Testis (tissue), 3 donors: ENCODE data around the gene ATP1A4. TPM values are rescaled to one million over a fixed set of nuclear protein-coding genes. Genes with fewer than 3 reads are reported as not detected.

ENCODE experiments used
- DNase-seq: peaks from one replicate; pipeline ENCODE4 v3.0.0-alpha.2; 2019
- H3K27ac ChIP-seq, 2 donors: fragments of 200-600 bp; sonication (generic); one replicate each; pipeline ENCODE4 v1.5.1; 2019
- H3K27me3 ChIP-seq: fragments of 200-600 bp; sonication (generic); one replicate; pipeline ENCODE4 v1.5.1; 2019
- H3K36me3 ChIP-seq: fragments of 200-600 bp; sonication (generic); one replicate; pipeline ENCODE4 v1.5.1; 2017; ENCODE audit warnings: low read depth; ENCODE audit errors: missing control alignments
- H3K4me1 ChIP-seq: fragments of 200-600 bp; sonication (generic); one replicate; pipeline ENCODE4 v1.5.1; 2019
- H3K4me3 ChIP-seq, 2 donors: fragments of 200-600 bp; sonication (generic); one replicate each; pipeline ENCODE4 v1.5.1; 2017 to 2019
- H3K9me3 ChIP-seq: fragments of 200-600 bp; sonication (generic); one replicate; pipeline ENCODE4 v1.5.1; 2017
- POLR2A ChIP-seq: fragments of 450-650 bp; IDR thresholded peaks from one replicate; pipeline ENCODE4 v1.6.1; 2017; ENCODE audit warnings: antibody characterized with exemption, mild to moderate bottlenecking, moderate library complexity
- WGBS, 2 donors: methylation state at CpG; one replicate each; pipeline ENCODE4 v1.1.5; 2018; 5-methylcytosine and 5-hydroxymethylcytosine counted together
- intact Hi-C: fragments of 100-400 bp; cut with DNase I; formaldehyde crosslinking; loops from one replicate; pipeline ENCODE4 v1.15.1; 2023; ENCODE audit warnings: low total_unique reads
- polyA plus RNA-seq: library from polyadenylated mRNA; stranded (reverse); fragments of 350-450 nt; fragmentation: Illumina TruSeq; extraction: RNeasy Lipid Tissue Mini Kit (QIAGEN cat#74804); gene quantifications from one replicate; pipeline ENCODE4 v1.2.3, GENCODE V29; 2014; ENCODE audit warnings: low read depth, low replicate concordance; ENCODE audit not compliant: insufficient read depth
- total RNA-seq, 2 donors: library from RNA; depleted of rRNA; stranded (reverse); fragments of >200 nt; gene quantifications; one replicate each; pipeline ENCODE4 v1.2.3, GENCODE V29; 2016
- TF ChIP-seq, protein P1 (sequence below), 3 experiments: fragments of 450-650 bp in 2 of 3; fragments of 200-600 bp in 1 of 3; sonication (generic) in 1 of 3; IDR thresholded peaks; one replicate each; pipeline ENCODE4 v1.5.1; 2016 to 2019; ENCODE audit warnings: antibody characterized with exemption in 3 of 3, mild to moderate bottlenecking in 2 of 3, moderate library complexity in 1 of 3

The ATP1A4 gene
- total and polyA plus RNA-seq, 3 donors from 2014 or later: 13.3 to 38.6 (median 23.0) TPM

DNA sequence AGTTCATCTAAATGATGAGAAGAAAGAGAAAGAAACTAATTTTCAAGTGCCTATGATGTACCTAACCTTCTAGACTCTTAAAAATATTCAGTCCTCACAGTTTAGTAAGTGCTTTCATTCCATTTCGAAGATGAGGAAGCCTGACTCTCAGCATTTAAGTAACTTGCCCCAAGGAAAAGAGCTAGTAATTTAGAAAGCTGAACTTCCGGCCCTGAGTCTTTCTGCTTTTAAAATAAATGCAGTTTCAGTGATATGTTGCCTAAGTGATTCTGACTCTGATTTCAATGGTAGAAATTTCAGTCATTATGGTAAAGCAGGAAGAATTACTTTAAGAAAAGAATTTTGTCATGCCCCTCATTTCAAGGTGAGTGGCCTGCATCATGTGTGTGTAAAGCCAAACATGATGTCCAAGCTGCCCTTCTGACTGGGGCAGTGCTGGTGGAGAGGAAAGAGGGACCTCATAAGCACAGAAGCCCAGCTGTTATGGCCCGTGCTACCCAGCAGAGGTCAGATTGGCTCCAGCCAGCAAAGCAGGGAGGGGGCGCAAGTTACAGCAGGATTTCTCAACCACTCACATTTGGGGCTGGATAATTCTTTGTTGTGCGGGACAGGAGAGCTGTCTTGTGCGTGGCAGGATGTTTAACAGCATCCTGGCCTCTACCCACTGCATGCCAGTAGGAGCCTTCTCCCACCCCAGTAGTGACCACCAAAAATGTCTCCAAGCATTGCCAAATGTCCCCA lies 10.7 kb downstream of the ATP1A4 start:
- Histone ChIP-seq H3K27me3 (no peaks in the 10 kb centered on the region), H3K27ac (no peak overlapping the region), H3K4me3 (no peak overlapping the region), H3K36me3 (no peaks in the 10 kb centered on the region), H3K4me1 (peaks cover 5% of the 10 kb centered on the region), H3K9me3 (no peaks in the 10 kb centered on the region)
- peak; percentile 49 for DNase-seq
- WGBS, 2 donors: 67 to 81% methylated on average over 6 of the region's 6 CpGs
- TF ChIP-seq POLR2A: no peak
- TF ChIP-seq, protein P1, sequence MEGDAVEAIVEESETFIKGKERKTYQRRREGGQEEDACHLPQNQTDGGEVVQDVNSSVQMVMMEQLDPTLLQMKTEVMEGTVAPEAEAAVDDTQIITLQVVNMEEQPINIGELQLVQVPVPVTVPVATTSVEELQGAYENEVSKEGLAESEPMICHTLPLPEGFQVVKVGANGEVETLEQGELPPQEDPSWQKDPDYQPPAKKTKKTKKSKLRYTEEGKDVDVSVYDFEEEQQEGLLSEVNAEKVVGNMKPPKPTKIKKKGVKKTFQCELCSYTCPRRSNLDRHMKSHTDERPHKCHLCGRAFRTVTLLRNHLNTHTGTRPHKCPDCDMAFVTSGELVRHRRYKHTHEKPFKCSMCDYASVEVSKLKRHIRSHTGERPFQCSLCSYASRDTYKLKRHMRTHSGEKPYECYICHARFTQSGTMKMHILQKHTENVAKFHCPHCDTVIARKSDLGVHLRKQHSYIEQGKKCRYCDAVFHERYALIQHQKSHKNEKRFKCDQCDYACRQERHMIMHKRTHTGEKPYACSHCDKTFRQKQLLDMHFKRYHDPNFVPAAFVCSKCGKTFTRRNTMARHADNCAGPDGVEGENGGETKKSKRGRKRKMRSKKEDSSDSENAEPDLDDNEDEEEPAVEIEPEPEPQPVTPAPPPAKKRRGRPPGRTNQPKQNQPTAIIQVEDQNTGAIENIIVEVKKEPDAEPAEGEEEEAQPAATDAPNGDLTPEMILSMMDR (IDR thresholded peaks at IDR 0.05): peak in 2 of 3 experiments; percentile 10 to 28
- intact Hi-C loops: no loop called here

DNA sequence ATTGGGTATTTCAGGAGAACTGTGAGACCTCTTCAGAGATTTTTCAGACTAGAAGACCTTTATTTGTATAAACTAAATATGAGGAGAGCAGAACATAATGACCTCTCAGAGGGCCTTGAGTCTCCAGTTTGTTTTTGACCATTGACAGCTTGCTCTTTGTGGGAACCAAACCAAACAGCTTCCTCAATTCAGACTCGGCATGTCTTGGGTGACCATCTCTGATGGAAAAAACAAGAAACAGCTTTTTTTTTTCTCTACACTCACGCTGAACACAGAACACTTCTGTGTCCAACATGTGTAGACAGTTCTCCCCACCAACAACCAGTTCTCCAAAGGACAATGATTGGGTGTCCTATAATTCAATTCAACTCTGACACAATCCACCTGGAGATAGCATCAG lies 11.5 kb downstream of the ATP1A4 start:
- TF ChIP-seq, protein P1 (IDR thresholded peaks at IDR 0.05): no peak
- TF ChIP-seq POLR2A: no peak
- no peak for DNase-seq
- Histone ChIP-seq H3K27me3 (no peaks in the 10 kb centered on the region), H3K36me3 (no peaks in the 10 kb centered on the region), H3K4me3 (no peak overlapping the region), H3K27ac (no peak overlapping the region), H3K4me1 (peaks cover 5% of the 10 kb centered on the region), H3K9me3 (no peaks in the 10 kb centered on the region)
- intact Hi-C loops: no loop called here
- 48 to 76% methylated on average over 2 of the region's 2 CpGs for WGBS, 2 donors

- intact Hi-C loops: no loop called here
- Histone ChIP-seq H3K9me3 (no peaks in the 10 kb centered on the region), H3K4me1 (peaks cover 5% of the 10 kb centered on the region), H3K4me3 (no peak overlapping the region), H3K36me3 (no peaks in the 10 kb centered on the region), H3K27ac (no peak overlapping the region), H3K27me3 (no peaks in the 10 kb centered on the region)
- TF ChIP-seq, protein P1 (IDR thresholded peaks at IDR 0.05): no peak
- TF ChIP-seq POLR2A: no peak
- WGBS, 2 donors: 81 to 93% methylated on average over 1 of the region's 1 CpG
- no peak for DNase-seq
Measured at GRCh38 chr1:160163615-160164014, 12.2 kb downstream of the ATP1A4 start.

- Histone ChIP-seq H3K36me3 (no peaks in the 10 kb centered on the region), H3K27me3 (no peaks in the 10 kb centered on the region), H3K4me3 (no peak overlapping the region), H3K27ac (no peak overlapping the region), H3K9me3 (no peaks in the 10 kb centered on the region), H3K4me1 (peaks cover 5% of the 10 kb centered on the region)
- 89 to 90% methylated on average over 10 of the region's 10 CpGs for WGBS, 2 donors
- intact Hi-C loops: no loop called here
- TF ChIP-seq, protein P1 (IDR thresholded peaks at IDR 0.05): no peak
- no peak for TF ChIP-seq POLR2A
- DNase-seq: no peak
Measured at GRCh38 chr1:160164121-160164520, 12.7 kb downstream of the ATP1A4 start.
